Hepatocyte (in vitro differentiated cells): ENCODE data around the gene PKN2. TPM values are rescaled to one million over a fixed set of nuclear protein-coding genes. Genes with fewer than 3 reads are reported as not detected.

Source experiments
- DNase-seq: peaks from one replicate; pipeline ENCODE4 v3.0.0-alpha.2; 2016; ENCODE audit warnings: low spot score
- H2AFZ ChIP-seq: fragments of 200-600 bp; sonication (generic); 2 replicates; pipeline ENCODE4 v1.6.0; 2016; ENCODE audit warnings: antibody characterized with exemption, mild to moderate bottlenecking
- H3K27ac ChIP-seq: fragments of 200-600 bp; sonication (generic); 2 replicates; pipeline ENCODE4 v1.5.1; 2016; ENCODE audit warnings: mild to moderate bottlenecking
- H3K27me3 ChIP-seq: fragments of 200-600 bp; sonication (generic); 2 replicates; pipeline ENCODE4 v1.6.1; 2016
- H3K36me3 ChIP-seq: fragments of 200-600 bp; sonication (generic); replicated peaks from 2 replicates; pipeline ENCODE4 v1.5.1; 2016; ENCODE audit warnings: low read depth; ENCODE audit not compliant: insufficient read depth
- H3K4me1 ChIP-seq: fragments of 200-600 bp; sonication (generic); 2 replicates; pipeline ENCODE4 v1.5.1; 2016; ENCODE audit warnings: mild to moderate bottlenecking, moderate library complexity; ENCODE audit not compliant: insufficient read depth
- H3K4me2 ChIP-seq: fragments of 200-600 bp; sonication (generic); 2 replicates; pipeline ENCODE4 v1.6.0; 2016
- H3K4me3 ChIP-seq: fragments of 200-600 bp; sonication (generic); 2 replicates; pipeline ENCODE4 v1.5.1; 2016; ENCODE audit warnings: mild to moderate bottlenecking
- H3K79me2 ChIP-seq: fragments of 200-600 bp; sonication (generic); 2 replicates; pipeline ENCODE4 v1.6.0; 2017; ENCODE audit warnings: mild to moderate bottlenecking
- H3K9me2 ChIP-seq: fragments of 200-600 bp; sonication (generic); replicated peaks from 2 replicates; pipeline ENCODE4 v1.6.0; 2017; ENCODE audit warnings: mild to moderate bottlenecking; ENCODE audit not compliant: insufficient read depth
- H3K9me3 ChIP-seq: fragments of 200-600 bp; sonication (generic); 2 replicates; pipeline ENCODE4 v1.5.1; 2016; ENCODE audit warnings: low read depth, mild to moderate bottlenecking
- H4K20me1 ChIP-seq: fragments of 200-600 bp; sonication (generic); 2 replicates; pipeline ENCODE4 v1.6.0; 2016; ENCODE audit warnings: mild to moderate bottlenecking; ENCODE audit not compliant: insufficient read depth, poor library complexity, severe bottlenecking
- CTCF ChIP-seq: fragments of 200-600 bp; sonication (generic); IDR thresholded peaks from 2 replicates; pipeline ENCODE4 v1.5.1; 2016; ENCODE audit warnings: antibody characterized with exemption, mild to moderate bottlenecking; ENCODE audit not compliant: poor library complexity
- EZH2 ChIP-seq: fragments of 200-600 bp; sonication (generic); IDR thresholded peaks from 2 replicates; pipeline ENCODE4 v1.6.1; 2016; ENCODE audit warnings: antibody characterized with exemption, mild to moderate bottlenecking, borderline replicate concordance
- EZH2phosphoT487 ChIP-seq: fragments of 200-600 bp; sonication (generic); IDR thresholded peaks from one replicate; pipeline ENCODE4 v1.6.1; 2018; ENCODE audit warnings: antibody characterized with exemption, mild to moderate bottlenecking, low read depth, moderate library complexity; ENCODE audit not compliant: unreplicated experiment, severe bottlenecking
- WGBS: methylation state at CpG from one replicate; pipeline ENCODE4 v1.1.6; 2016; ENCODE audit warnings: low lambda C conversion rate; ENCODE audit errors: missing lambda C conversion rate; 5-methylcytosine and 5-hydroxymethylcytosine counted together
- polyA plus RNA-seq: library from polyadenylated mRNA; unstranded; fragments of >200 nt; fragmentation: Nextera tagmentation; extraction: Ambion mirVana; gene quantifications from 2 replicates; pipeline ENCODE4 v1.2.1, GENCODE V29; 2016
- total RNA-seq: library from RNA; depleted of rRNA; stranded (reverse); fragments of >200 nt; gene quantifications from 2 replicates; pipeline ENCODE4 v1.2.3, GENCODE V29; 2014

Gene PKN2
- total and polyA plus RNA-seq, 2 experiments from 2014 or later, result 16.4 to 54.0 TPM

- 90% methylated on average over 5 of the region's 5 CpGs for WGBS
Observed at GRCh38 chr1:88722492-88722891, 38.4 kb downstream of the PKN2 start.

GRCh38 chr1:88726697-88727096 is 42.6 kb downstream of the PKN2 start:
- Histone ChIP-seq H3K9me2 (no peaks in the 10 kb centered on the region), H3K9me3 (no peaks in the 10 kb centered on the region), H3K4me3 (no peak overlapping the region), H3K27ac (no peak overlapping the region), H3K4me2 (no peak overlapping the region), H3K4me1 (peaks cover 7% of the 10 kb centered on the region), H3K27me3 (no peaks in the 10 kb centered on the region), H4K20me1 (peaks cover 27% of the 10 kb centered on the region), H3K36me3 (no peaks in the 10 kb centered on the region), H3K79me2 (peaks cover 91% of the 10 kb centered on the region), H2AFZ (no peak overlapping the region)
- TF ChIP-seq CTCF, result no peak
- no peak for TF ChIP-seq EZH2phosphoT487
- TF ChIP-seq EZH2, result no peak
- DNase-seq, result no peak

More at GRCh38 chr1:88722492-88722891, 38.4 kb downstream of the PKN2 start:
- H3K4me1 ChIP-seq, result no peaks in the 10 kb centered on the region
- TF ChIP-seq EZH2 (no peak), CTCF (no peak)
- H3K27me3 ChIP-seq, result no peaks in the 10 kb centered on the region
- H3K27ac ChIP-seq, result no peak overlapping the region
- peaks cover 29% of the 10 kb centered on the region for H4K20me1 ChIP-seq
- no peak overlapping the region for H3K4me3 ChIP-seq
- H3K4me2 ChIP-seq, result no peak overlapping the region
- H3K9me3 ChIP-seq, result no peaks in the 10 kb centered on the region
- no peaks in the 10 kb centered on the region for H3K36me3 ChIP-seq
- no peak overlapping the region for H2AFZ ChIP-seq
- no peaks in the 10 kb centered on the region for H3K9me2 ChIP-seq
- peaks cover 100% of the 10 kb centered on the region for H3K79me2 ChIP-seq
- no peak for DNase-seq

- no peak for DNase-seq
- Histone ChIP-seq H2AFZ (no peak overlapping the region), H3K27ac (no peak overlapping the region), H3K27me3 (no peaks in the 10 kb centered on the region), H3K79me2 (peaks cover 88% of the 10 kb centered on the region), H3K9me3 (no peaks in the 10 kb centered on the region), H4K20me1 (peaks cover 25% of the 10 kb centered on the region), H3K4me2 (no peak overlapping the region), H3K4me1 (peaks cover 10% of the 10 kb centered on the region), H3K4me3 (no peak overlapping the region), H3K9me2 (no peaks in the 10 kb centered on the region), H3K36me3 (no peaks in the 10 kb centered on the region)
- TF ChIP-seq EZH2 (no peak), EZH2phosphoT487 (no peak), CTCF (no peak)
- 95% methylated on average over 1 of the region's 1 CpG for WGBS
Observed at GRCh38 chr1:88727205-88727604, 43.1 kb downstream of the PKN2 start.

- no peak overlapping the region for H3K27ac ChIP-seq
- no peaks in the 10 kb centered on the region for H3K27me3 ChIP-seq
- no peaks in the 10 kb centered on the region for H3K9me3 ChIP-seq
- H3K4me1 ChIP-seq, result peaks cover 12% of the 10 kb centered on the region
- no peaks in the 10 kb centered on the region for H3K9me2 ChIP-seq
- peaks cover 88% of the 10 kb centered on the region for H3K79me2 ChIP-seq
- no peak overlapping the region for H2AFZ ChIP-seq
- no peak overlapping the region for H3K4me3 ChIP-seq
- H4K20me1 ChIP-seq, result peaks cover 19% of the 10 kb centered on the region
- TF ChIP-seq EZH2 (no peak), EZH2phosphoT487 (no peak), CTCF (no peak)
- H3K4me2 ChIP-seq, result no peak overlapping the region
- DNase-seq, result no peak
- 98% methylated on average over 2 of the region's 2 CpGs for WGBS
- H3K36me3 ChIP-seq, result no peaks in the 10 kb centered on the region
Observed at GRCh38 chr1:88729297-88729696, 45.2 kb downstream of the PKN2 start.
